Measurements from ENCODE around the gene LTB4R.

Gene LTB4R

GRCh38 chr14:24310646-24311604 is at the start of gene LTB4R:
TSS of gene LTB4R (plus strand) at chr14:24311502. CDS start at chr14:24315652, 4,150 bp downstream.
- Histone ChIP-seq H3K27me3 (ENCODE audit: control insufficient read depth, insufficient read depth, low read length) (no peaks in the 10 kb centered on the region; the same call in 1 of the 2 replicates), H3K9me3 (ENCODE audit: control insufficient read depth, insufficient read depth, low read length) (no peaks in the 10 kb centered on the region), H3K9ac (ENCODE audit: low read depth, low read length) (no peak within 1 kb of the TSS), H3K36me3 (ENCODE audit: control insufficient read depth, insufficient read depth, low read length) (peaks cover 25% of the 10 kb centered on the region), H3K27ac (ENCODE audit: low read depth, low read length) (no peak within 1 kb of the TSS), H3K4me1 (ENCODE audit: control insufficient read depth, insufficient read depth, low read length) (no peaks in the 10 kb centered on the region), H3K4me3 (ENCODE audit: low read depth, low read length) (no peak within 1 kb of the TSS)

- no peak overlapping the region for H3K27ac ChIP-seq (ENCODE audit: low read depth, low read length)
- no peaks in the 10 kb centered on the region for H3K4me1 ChIP-seq (ENCODE audit: control insufficient read depth, insufficient read depth, low read length)
- H3K9me3 ChIP-seq (ENCODE audit: control insufficient read depth, insufficient read depth, low read length): no peaks in the 10 kb centered on the region
- H3K27me3 ChIP-seq (ENCODE audit: control insufficient read depth, insufficient read depth, low read length): no peaks in the 10 kb centered on the region
- no peak overlapping the region for H3K4me3 ChIP-seq (ENCODE audit: low read depth, low read length)
- H3K9ac ChIP-seq (ENCODE audit: low read depth, low read length): no peak overlapping the region
- peaks cover 6% of the 10 kb centered on the region; the same call in 1 of the 2 replicates for H3K36me3 ChIP-seq (ENCODE audit: control insufficient read depth, insufficient read depth, low read length)
These were observed 49.4 kb upstream of the LTB4R start for GRCh38 chr14:24261969-24262327.

GRCh38 chr14:24262821-24263733 is 48.2 kb upstream of the LTB4R start, which contains the start of gene TGM1:
TSS of gene TGM1 (minus strand) at chr14:24263177. CDS start at chr14:24262352, 825 bp downstream.
- Histone ChIP-seq H3K27ac (ENCODE audit: low read depth, low read length) (no peak within 1 kb of the TSS), H3K4me1 (ENCODE audit: control insufficient read depth, insufficient read depth, low read length) (no peaks in the 10 kb centered on the region), H3K36me3 (ENCODE audit: control insufficient read depth, insufficient read depth, low read length) (peaks cover 9% of the 10 kb centered on the region; the same call in 1 of the 2 replicates), H3K27me3 (ENCODE audit: control insufficient read depth, insufficient read depth, low read length) (no peaks in the 10 kb centered on the region), H3K9ac (ENCODE audit: low read depth, low read length) (no peak within 1 kb of the TSS), H3K4me3 (ENCODE audit: low read depth, low read length) (no peak within 1 kb of the TSS), H3K9me3 (ENCODE audit: control insufficient read depth, insufficient read depth, low read length) (no peaks in the 10 kb centered on the region)

- H3K9ac ChIP-seq (ENCODE audit: low read depth, low read length): no peak overlapping the region
- H3K36me3 ChIP-seq (ENCODE audit: control insufficient read depth, insufficient read depth, low read length): peaks cover 9% of the 10 kb centered on the region
- H3K4me1 ChIP-seq (ENCODE audit: control insufficient read depth, insufficient read depth, low read length): no peaks in the 10 kb centered on the region
- no peaks in the 10 kb centered on the region for H3K27me3 ChIP-seq (ENCODE audit: control insufficient read depth, insufficient read depth, low read length)
- no peak overlapping the region for H3K27ac ChIP-seq (ENCODE audit: low read depth, low read length)
- H3K9me3 ChIP-seq (ENCODE audit: control insufficient read depth, insufficient read depth, low read length): no peaks in the 10 kb centered on the region
- no peak overlapping the region for H3K4me3 ChIP-seq (ENCODE audit: low read depth, low read length)
These were observed 47.5 kb upstream of the LTB4R start for GRCh38 chr14:24263848-24264247.

DNA sequence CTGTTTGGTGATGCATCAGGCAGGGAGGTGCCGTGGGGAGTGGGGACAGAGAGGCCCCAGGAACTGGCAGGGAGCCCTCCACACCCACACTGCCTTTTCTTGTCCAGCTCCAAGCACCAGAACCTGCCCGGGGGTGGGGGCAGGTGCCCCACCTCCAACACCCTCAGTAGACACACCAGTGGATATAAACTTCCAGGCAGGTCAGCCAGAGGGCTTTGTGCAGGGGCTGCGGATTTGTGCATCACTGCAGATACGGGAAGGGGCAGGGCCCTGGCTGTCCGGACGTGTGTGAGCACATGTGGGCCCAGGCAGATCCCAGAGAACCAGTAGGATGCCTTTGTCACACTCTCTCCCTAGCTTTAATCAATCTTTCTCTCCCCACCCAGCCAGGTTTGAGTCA is 47.0 kb upstream of the LTB4R start:
- Histone ChIP-seq H3K4me1 (ENCODE audit: control insufficient read depth, insufficient read depth, low read length) (no peaks in the 10 kb centered on the region), H3K27ac (ENCODE audit: low read depth, low read length) (no peak overlapping the region), H3K9ac (ENCODE audit: low read depth, low read length) (no peak overlapping the region), H3K36me3 (ENCODE audit: control insufficient read depth, insufficient read depth, low read length) (peaks cover 9% of the 10 kb centered on the region), H3K27me3 (ENCODE audit: control insufficient read depth, insufficient read depth, low read length) (no peaks in the 10 kb centered on the region), H3K4me3 (ENCODE audit: low read depth, low read length) (no peak overlapping the region), H3K9me3 (ENCODE audit: control insufficient read depth, insufficient read depth, low read length) (no peaks in the 10 kb centered on the region)

- Histone ChIP-seq H3K27me3 (ENCODE audit: control insufficient read depth, insufficient read depth, low read length) (no peaks in the 10 kb centered on the region), H3K36me3 (ENCODE audit: control insufficient read depth, insufficient read depth, low read length) (peaks cover 9% of the 10 kb centered on the region), H3K4me1 (ENCODE audit: control insufficient read depth, insufficient read depth, low read length) (no peaks in the 10 kb centered on the region), H3K9me3 (ENCODE audit: control insufficient read depth, insufficient read depth, low read length) (no peaks in the 10 kb centered on the region), H3K27ac (ENCODE audit: low read depth, low read length) (no peak overlapping the region), H3K9ac (ENCODE audit: low read depth, low read length) (no peak overlapping the region), H3K4me3 (ENCODE audit: low read depth, low read length) (no peak overlapping the region)
These were observed 44.7 kb upstream of the LTB4R start for GRCh38 chr14:24266344-24267244.

DNA sequence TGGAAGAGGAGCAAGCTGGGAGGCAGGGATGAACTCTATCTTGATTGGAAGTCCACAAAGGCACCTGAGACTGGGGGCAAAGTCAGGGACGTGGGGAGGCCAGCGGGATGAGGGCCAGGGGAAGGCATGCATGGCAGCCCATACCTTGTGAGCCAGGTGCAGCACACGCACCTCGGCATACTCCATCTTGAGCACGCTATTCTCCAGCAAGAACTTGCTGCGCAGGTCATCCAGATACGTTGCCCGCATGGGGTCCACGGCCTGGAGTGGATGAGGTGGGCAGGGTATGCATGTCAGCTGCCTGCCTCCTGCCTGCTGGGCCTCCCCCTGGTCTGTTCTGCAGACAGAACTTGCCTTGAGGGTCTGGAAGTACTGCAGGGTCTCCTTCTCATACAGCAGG is 43.8 kb upstream of the LTB4R start:
- no peaks in the 10 kb centered on the region for H3K27me3 ChIP-seq (ENCODE audit: control insufficient read depth, insufficient read depth, low read length)
- H3K27ac ChIP-seq (ENCODE audit: low read depth, low read length): no peak overlapping the region
- H3K9me3 ChIP-seq (ENCODE audit: control insufficient read depth, insufficient read depth, low read length): no peaks in the 10 kb centered on the region
- H3K36me3 ChIP-seq (ENCODE audit: control insufficient read depth, insufficient read depth, low read length): peaks cover 9% of the 10 kb centered on the region
- H3K4me1 ChIP-seq (ENCODE audit: control insufficient read depth, insufficient read depth, low read length): 0 out of 2 replicates have a peak, but pooled peaks cover 4% of the 10 kb centered on the region
- H3K9ac ChIP-seq (ENCODE audit: low read depth, low read length): no peak overlapping the region
- H3K4me3 ChIP-seq (ENCODE audit: low read depth, low read length): no peak overlapping the region

- H3K27me3 ChIP-seq (ENCODE audit: control insufficient read depth, insufficient read depth, low read length): no peaks in the 10 kb centered on the region
- 0 out of 2 replicates have a peak, but pooled peaks cover 4% of the 10 kb centered on the region for H3K4me1 ChIP-seq (ENCODE audit: control insufficient read depth, insufficient read depth, low read length)
- no peak overlapping the region for H3K9ac ChIP-seq (ENCODE audit: low read depth, low read length)
- no peak overlapping the region for H3K4me3 ChIP-seq (ENCODE audit: low read depth, low read length)
- no peak overlapping the region for H3K27ac ChIP-seq (ENCODE audit: low read depth, low read length)
- peaks cover 9% of the 10 kb centered on the region for H3K36me3 ChIP-seq (ENCODE audit: control insufficient read depth, insufficient read depth, low read length)
- no peaks in the 10 kb centered on the region for H3K9me3 ChIP-seq (ENCODE audit: control insufficient read depth, insufficient read depth, low read length)
These were observed 43.1 kb upstream of the LTB4R start for GRCh38 chr14:24268225-24268624.

- Histone ChIP-seq H3K27ac (ENCODE audit: low read depth, low read length) (no peak overlapping the region), H3K27me3 (ENCODE audit: control insufficient read depth, insufficient read depth, low read length) (no peaks in the 10 kb centered on the region)
These were observed 41.9 kb upstream of the LTB4R start for GRCh38 chr14:24269368-24269767.

GRCh38 chr14:24269910-24270536 is 41.3 kb upstream of the LTB4R start:
- Histone ChIP-seq H3K4me1 (ENCODE audit: control insufficient read depth, insufficient read depth, low read length) (peaks cover 7% of the 10 kb centered on the region; the same call in 1 of the 2 replicates), H3K4me3 (ENCODE audit: low read depth, low read length) (no peak overlapping the region), H3K27me3 (ENCODE audit: control insufficient read depth, insufficient read depth, low read length) (no peaks in the 10 kb centered on the region), H3K27ac (ENCODE audit: low read depth, low read length) (no peak overlapping the region), H3K9ac (ENCODE audit: low read depth, low read length) (no peak overlapping the region), H3K36me3 (ENCODE audit: control insufficient read depth, insufficient read depth, low read length) (peaks cover 9% of the 10 kb centered on the region), H3K9me3 (ENCODE audit: control insufficient read depth, insufficient read depth, low read length) (no peaks in the 10 kb centered on the region)

More at GRCh38 chr14:24269368-24269767, 41.9 kb upstream of the LTB4R start:
- no peak overlapping the region for H3K9ac ChIP-seq (ENCODE audit: low read depth, low read length)
- H3K9me3 ChIP-seq (ENCODE audit: control insufficient read depth, insufficient read depth, low read length): no peaks in the 10 kb centered on the region
- no peak overlapping the region for H3K4me3 ChIP-seq (ENCODE audit: low read depth, low read length)
- peaks cover 7% of the 10 kb centered on the region; the same call in 1 of the 2 replicates for H3K4me1 ChIP-seq (ENCODE audit: control insufficient read depth, insufficient read depth, low read length)
- H3K36me3 ChIP-seq (ENCODE audit: control insufficient read depth, insufficient read depth, low read length): peaks cover 9% of the 10 kb centered on the region

All from HUES48 (cell line).